BLaER1 treated with 17β-estradiol and CSF1 and Interleukin-3, amounts not matched to agents 10 nM and 100 nM (cell line): ENCODE measurements around the gene LRRIQ3.
A peak's percentile ranks its signal among the peaks of the same experiment; 100 is the strongest.
"Not testable (repeated sequence)": the region's sequence is repeated elsewhere in the genome, so short reads cannot be mapped to it uniquely, and the experiment has no call there.

Experiments used
- H3K27ac ChIP-seq, 11 experiments: shearing (Covaris generic); formaldehyde crosslinking; 2 replicates each; pipeline ENCODE4 v1.8.1; 2022
- H3K27me3 ChIP-seq, 11 experiments: shearing (Covaris generic); formaldehyde crosslinking; 2 replicates each; pipeline ENCODE4 v1.8.1; 2022
- H3K36me3 ChIP-seq, 11 experiments: shearing (Covaris generic); formaldehyde crosslinking; 2 replicates each; pipeline ENCODE4 v1.8.1; 2022
- H3K4me1 ChIP-seq, 10 experiments: shearing (Covaris generic); formaldehyde crosslinking; 2 replicates each; pipeline ENCODE4 v1.8.1; 2022
- H3K4me2 ChIP-seq, 11 experiments: shearing (Covaris generic); formaldehyde crosslinking; 2 replicates each; pipeline ENCODE4 v1.8.1; 2022
- H3K4me3 ChIP-seq, 10 experiments: shearing (Covaris generic); formaldehyde crosslinking; 2 replicates each; pipeline ENCODE4 v1.8.1; 2022
- H3K9ac ChIP-seq, 11 experiments: shearing (Covaris generic); formaldehyde crosslinking; 2 replicates each; pipeline ENCODE4 v1.8.1; 2022
- H3K9me3 ChIP-seq, 11 experiments: shearing (Covaris generic); formaldehyde crosslinking; replicated peaks in 1 of 11; 2 replicates each; pipeline ENCODE4 v1.8.1; 2022
- H4K20me1 ChIP-seq, 11 experiments: shearing (Covaris generic); formaldehyde crosslinking; 2 replicates each; pipeline ENCODE4 v1.8.1; 2022
- Cebpa-rat ChIP-seq, 11 experiments: shearing (Covaris generic); IDR thresholded peaks; 2 replicates each; pipeline ENCODE4 v1.8.1; 2022

The LRRIQ3 gene

GRCh38 chr1:74222701-74223100 is 24.7 kb upstream of the LRRIQ3 start:
- peaks cover 0 to 7% (median 0%) of the 10 kb centered on the region in 10 experiments; a peak in 2 of 20 replicates for H3K4me1 ChIP-seq
- H3K9ac ChIP-seq = no peak overlapping the region
- no peaks in the 10 kb centered on the region for H4K20me1 ChIP-seq
- no peak overlapping the region for H3K4me3 ChIP-seq
- H3K27me3 ChIP-seq = no peaks in the 10 kb centered on the region
- no peak overlapping the region for H3K27ac ChIP-seq
- H3K36me3 ChIP-seq = no peaks in the 10 kb centered on the region
- no peak overlapping the region for H3K4me2 ChIP-seq
- H3K9me3 ChIP-seq = peaks cover 0 to 15% (median 0%) of the 10 kb centered on the region in 11 experiments; a peak in 1 of 22 replicates
- no peak for TF ChIP-seq Cebpa-rat (IDR thresholded peaks at IDR 0.05)

GRCh38 chr1:74215229-74215628 is 17.3 kb upstream of the LRRIQ3 start:
- Histone ChIP-seq H3K9me3 (no peaks in the 10 kb centered on the region; a peak in 1 of 22 replicates), H3K4me3 (no peak overlapping the region), H3K4me2 (no peak overlapping the region), H3K9ac (no peak overlapping the region), H3K4me1 (no peaks in the 10 kb centered on the region), H3K27ac (no peak overlapping the region), H3K36me3 (no peaks in the 10 kb centered on the region), H4K20me1 (no peaks in the 10 kb centered on the region), H3K27me3 (no peaks in the 10 kb centered on the region)
- TF ChIP-seq Cebpa-rat (IDR thresholded peaks at IDR 0.05) = no peak

- Histone ChIP-seq H3K36me3 (peaks cover 0 to 70% (median 3%) of the 10 kb centered on the region in 11 experiments; a peak in 9 of 22 replicates), H3K4me2 (no peak overlapping the region), H3K4me1 (no peaks in the 10 kb centered on the region), H3K27me3 (no peaks in the 10 kb centered on the region), H3K9ac (no peak overlapping the region), H3K4me3 (no peak overlapping the region), H3K9me3 (no peaks in the 10 kb centered on the region; a peak in 1 of 22 replicates), H3K27ac (no peak overlapping the region), H4K20me1 (no peaks in the 10 kb centered on the region)
- no peak for TF ChIP-seq Cebpa-rat (IDR thresholded peaks at IDR 0.05)
Measured at GRCh38 chr1:74205266-74205665, 7.3 kb upstream of the LRRIQ3 start.

GRCh38 chr1:74199504-74199903 is 1.5 kb upstream of the LRRIQ3 start:
- Histone ChIP-seq H3K4me1 (peaks cover 7 to 16% (median 13%) of the 10 kb centered on the region in 10 experiments; a peak in 18 of 20 replicates), H3K4me2 (peak overlapping the region; percentile 69 to 93 (median 80); a peak in 17 of 22 replicates), H3K4me3 (peak overlapping the region in 4 of 10 experiments; percentile 59 to 68 (median 62); a peak in 6 of 20 replicates), H3K36me3 (peaks cover 0 to 49% (median 2%) of the 10 kb centered on the region in 11 experiments; a peak in 9 of 22 replicates), H3K9ac (peak overlapping the region in 1 of 11 experiments; percentile 82; a peak in 1 of 22 replicates), H3K9me3 (peaks cover 0 to 4% (median 0%) of the 10 kb centered on the region in 11 experiments; a peak in 1 of 22 replicates), H4K20me1 (no peaks in the 10 kb centered on the region), H3K27me3 (no peaks in the 10 kb centered on the region), H3K27ac (no peak overlapping the region; a peak in 1 of 22 replicates)
- no peak for TF ChIP-seq Cebpa-rat (IDR thresholded peaks at IDR 0.05)

GRCh38 chr1:74197255-74197654 is 721 bp downstream of the LRRIQ3 start:
- Histone ChIP-seq H3K9me3 (peaks cover 0 to 4% (median 0%) of the 10 kb centered on the region in 11 experiments; a peak in 1 of 22 replicates), H3K27ac (peak overlapping the region in 9 of 11 experiments; percentile 60 to 88 (median 77); a peak in 15 of 22 replicates)

GRCh38 chr1:74195339-74195738 is 2.6 kb downstream of the LRRIQ3 start:
- Histone ChIP-seq H3K9me3 (peaks cover 0 to 4% (median 0%) of the 10 kb centered on the region in 11 experiments; a peak in 1 of 22 replicates), H3K27ac (no peak overlapping the region), H3K9ac (no peak overlapping the region), H3K4me2 (no peak overlapping the region), H3K27me3 (no peaks in the 10 kb centered on the region), H3K4me1 (peaks cover 7 to 16% (median 13%) of the 10 kb centered on the region in 10 experiments; a peak in 18 of 20 replicates), H3K4me3 (no peak overlapping the region), H4K20me1 (no peaks in the 10 kb centered on the region), H3K36me3 (peaks cover 0 to 7% (median 0%) of the 10 kb centered on the region in 11 experiments; a peak in 4 of 22 replicates)
- no peak for TF ChIP-seq Cebpa-rat (IDR thresholded peaks at IDR 0.05)

More at GRCh38 chr1:74197255-74197654, 721 bp downstream of the LRRIQ3 start:
- H3K4me2 ChIP-seq = peak overlapping the region; percentile 60 to 87 (median 74)
- H3K4me3 ChIP-seq = peak overlapping the region; percentile 59 to 76 (median 66)
- no peaks in the 10 kb centered on the region for H3K27me3 ChIP-seq
- H3K36me3 ChIP-seq = peaks cover 0 to 26% (median 2%) of the 10 kb centered on the region in 11 experiments; a peak in 6 of 22 replicates
- H4K20me1 ChIP-seq = no peaks in the 10 kb centered on the region
- H3K9ac ChIP-seq = peak overlapping the region; percentile 60 to 84 (median 77); a peak in 16 of 22 replicates
- H3K4me1 ChIP-seq = peaks cover 7 to 16% (median 13%) of the 10 kb centered on the region in 10 experiments; a peak in 18 of 20 replicates
- TF ChIP-seq Cebpa-rat (IDR thresholded peaks at IDR 0.05) = no peak

- H4K20me1 ChIP-seq = no peaks in the 10 kb centered on the region
- no peak overlapping the region for H3K27ac ChIP-seq
- H3K4me1 ChIP-seq = peaks cover under 1 to 8% (median 3%) of the 10 kb centered on the region in 10 experiments; a peak in 16 of 20 replicates
- no peaks in the 10 kb centered on the region for H3K36me3 ChIP-seq
- H3K9me3 ChIP-seq = peaks cover 0 to 12% (median 9%) of the 10 kb centered on the region in 11 experiments; a peak in 15 of 22 replicates
- no peaks in the 10 kb centered on the region for H3K27me3 ChIP-seq
- H3K4me3 ChIP-seq = no peak overlapping the region
- H3K4me2 ChIP-seq = no peak overlapping the region
- no peak for TF ChIP-seq Cebpa-rat (IDR thresholded peaks at IDR 0.05)
- H3K9ac ChIP-seq = no peak overlapping the region
Measured at GRCh38 chr1:74193908-74194307, 4.1 kb downstream of the LRRIQ3 start.

GRCh38 chr1:74180490-74180889 is 17.5 kb downstream of the LRRIQ3 start:
- no peak for TF ChIP-seq Cebpa-rat (IDR thresholded peaks at IDR 0.05)
- Histone ChIP-seq H3K9ac (no peak overlapping the region), H3K4me1 (no peaks in the 10 kb centered on the region), H3K27me3 (no peaks in the 10 kb centered on the region), H3K27ac (no peak overlapping the region), H3K36me3 (no peaks in the 10 kb centered on the region), H3K4me2 (no peak overlapping the region), H4K20me1 (no peaks in the 10 kb centered on the region), H3K9me3 (no peaks in the 10 kb centered on the region), H3K4me3 (no peak overlapping the region)

- H3K4me1 ChIP-seq = not testable (repeated sequence)
Measured at GRCh38 chr1:74174423-74174822, 23.6 kb downstream of the LRRIQ3 start.

GRCh38 chr1:74162333-74162732 is 35.6 kb downstream of the LRRIQ3 start:
- no peaks in the 10 kb centered on the region for H3K4me1 ChIP-seq
- no peaks in the 10 kb centered on the region for H3K9me3 ChIP-seq
- no peak overlapping the region for H3K27ac ChIP-seq
- no peaks in the 10 kb centered on the region for H4K20me1 ChIP-seq
- no peaks in the 10 kb centered on the region for H3K36me3 ChIP-seq
- H3K27me3 ChIP-seq = no peaks in the 10 kb centered on the region
- no peak for TF ChIP-seq Cebpa-rat (IDR thresholded peaks at IDR 0.05)
- H3K9ac ChIP-seq = no peak overlapping the region
- no peak overlapping the region for H3K4me2 ChIP-seq
- no peak overlapping the region for H3K4me3 ChIP-seq

More at GRCh38 chr1:74174423-74174822, 23.6 kb downstream of the LRRIQ3 start:
- not testable (repeated sequence) for H3K9ac ChIP-seq, H3K27ac ChIP-seq, H3K36me3 ChIP-seq, H4K20me1 ChIP-seq, H3K27me3 ChIP-seq, H3K4me3 ChIP-seq
- H3K4me2 ChIP-seq = peak overlapping the region in 1 of 11 experiments; percentile 35; a peak in 1 of 22 replicates
- H3K9me3 ChIP-seq = peaks cover 0 to 18% (median 8%) of the 10 kb centered on the region in 11 experiments; a peak in 11 of 22 replicates
